SU-DHL-6 (cell line): Measurements from ENCODE around the gene CADM2.

ENCODE experiments used
- EZH2phosphoT487 ChIP-seq: fragments of 200-600 bp; sonication (generic), shearing (Covaris generic); conservative IDR thresholded peaks from 2 replicates; pipeline ENCODE4 v1.6.1; 2018; ENCODE audit warnings: mild to moderate bottlenecking, antibody characterized with exemption, low read length, moderate library complexity, mixed read lengths
- TF ChIP-seq, protein P1 (sequence below): fragments of 200-600 bp; sonication (generic); IDR thresholded peaks from one replicate; pipeline ENCODE4 v1.5.1; 2017; ENCODE audit warnings: antibody characterized with exemption, mild to moderate bottlenecking, low read length, moderate library complexity; ENCODE audit not compliant: insufficient read depth, poor library complexity, severe bottlenecking

DNA sequence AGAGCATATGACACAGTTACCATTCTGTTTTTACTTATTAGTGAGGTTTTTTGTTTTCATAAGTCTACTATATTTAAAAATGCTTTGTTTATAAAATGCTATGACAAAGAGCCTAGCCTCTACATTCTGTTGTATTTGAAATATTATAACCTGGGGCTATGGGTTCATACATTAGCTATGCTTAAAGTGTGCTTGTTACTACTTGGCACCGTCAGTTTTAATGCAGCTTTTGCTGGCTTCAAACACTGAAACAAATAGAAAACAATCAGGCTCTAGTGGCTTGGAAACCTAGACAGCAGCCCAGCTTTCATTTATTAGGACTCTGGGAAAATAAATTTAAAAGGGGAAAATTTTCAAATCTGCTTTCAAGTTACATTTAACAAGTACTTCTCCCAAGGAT, 635.9 kb downstream of the CADM2 start:
- TF ChIP-seq, protein P1, sequence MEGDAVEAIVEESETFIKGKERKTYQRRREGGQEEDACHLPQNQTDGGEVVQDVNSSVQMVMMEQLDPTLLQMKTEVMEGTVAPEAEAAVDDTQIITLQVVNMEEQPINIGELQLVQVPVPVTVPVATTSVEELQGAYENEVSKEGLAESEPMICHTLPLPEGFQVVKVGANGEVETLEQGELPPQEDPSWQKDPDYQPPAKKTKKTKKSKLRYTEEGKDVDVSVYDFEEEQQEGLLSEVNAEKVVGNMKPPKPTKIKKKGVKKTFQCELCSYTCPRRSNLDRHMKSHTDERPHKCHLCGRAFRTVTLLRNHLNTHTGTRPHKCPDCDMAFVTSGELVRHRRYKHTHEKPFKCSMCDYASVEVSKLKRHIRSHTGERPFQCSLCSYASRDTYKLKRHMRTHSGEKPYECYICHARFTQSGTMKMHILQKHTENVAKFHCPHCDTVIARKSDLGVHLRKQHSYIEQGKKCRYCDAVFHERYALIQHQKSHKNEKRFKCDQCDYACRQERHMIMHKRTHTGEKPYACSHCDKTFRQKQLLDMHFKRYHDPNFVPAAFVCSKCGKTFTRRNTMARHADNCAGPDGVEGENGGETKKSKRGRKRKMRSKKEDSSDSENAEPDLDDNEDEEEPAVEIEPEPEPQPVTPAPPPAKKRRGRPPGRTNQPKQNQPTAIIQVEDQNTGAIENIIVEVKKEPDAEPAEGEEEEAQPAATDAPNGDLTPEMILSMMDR, result no peak
- TF ChIP-seq EZH2phosphoT487, result no peak
